ENCODE data around the gene FEZ2.

DNA sequence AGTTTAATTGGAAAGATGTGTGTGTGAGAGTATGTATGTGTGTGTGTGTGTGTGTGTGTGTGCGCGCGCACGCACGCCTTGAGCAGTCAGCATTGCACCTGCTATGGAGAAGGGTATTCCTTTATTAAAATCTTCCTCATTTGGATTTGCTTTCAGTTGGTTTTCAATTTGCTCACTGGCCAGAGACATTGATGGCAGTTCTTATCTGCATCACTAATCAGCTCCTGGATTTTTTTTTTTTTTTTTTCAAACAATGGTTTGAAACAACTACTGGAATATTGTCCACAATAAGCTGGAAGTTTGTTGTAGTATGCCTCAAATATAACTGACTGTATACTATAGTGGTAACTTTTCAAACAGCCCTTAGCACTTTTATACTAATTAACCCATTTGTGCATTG, 48.0 kb downstream of the FEZ2 start:
- TF ChIP-seq, protein P1, sequence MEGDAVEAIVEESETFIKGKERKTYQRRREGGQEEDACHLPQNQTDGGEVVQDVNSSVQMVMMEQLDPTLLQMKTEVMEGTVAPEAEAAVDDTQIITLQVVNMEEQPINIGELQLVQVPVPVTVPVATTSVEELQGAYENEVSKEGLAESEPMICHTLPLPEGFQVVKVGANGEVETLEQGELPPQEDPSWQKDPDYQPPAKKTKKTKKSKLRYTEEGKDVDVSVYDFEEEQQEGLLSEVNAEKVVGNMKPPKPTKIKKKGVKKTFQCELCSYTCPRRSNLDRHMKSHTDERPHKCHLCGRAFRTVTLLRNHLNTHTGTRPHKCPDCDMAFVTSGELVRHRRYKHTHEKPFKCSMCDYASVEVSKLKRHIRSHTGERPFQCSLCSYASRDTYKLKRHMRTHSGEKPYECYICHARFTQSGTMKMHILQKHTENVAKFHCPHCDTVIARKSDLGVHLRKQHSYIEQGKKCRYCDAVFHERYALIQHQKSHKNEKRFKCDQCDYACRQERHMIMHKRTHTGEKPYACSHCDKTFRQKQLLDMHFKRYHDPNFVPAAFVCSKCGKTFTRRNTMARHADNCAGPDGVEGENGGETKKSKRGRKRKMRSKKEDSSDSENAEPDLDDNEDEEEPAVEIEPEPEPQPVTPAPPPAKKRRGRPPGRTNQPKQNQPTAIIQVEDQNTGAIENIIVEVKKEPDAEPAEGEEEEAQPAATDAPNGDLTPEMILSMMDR (IDR thresholded peaks at IDR 0.05), result no peak
- no peak for TF ChIP-seq EZH2 (IDR thresholded peaks at IDR 0.05)

Data from neural progenitor cell (in vitro differentiated cells).